ENCODE data around the gene CXCL3. TPM values are rescaled to one million over a fixed set of nuclear protein-coding genes. Genes with fewer than 3 reads are reported as not detected.

Gene CXCL3
- total RNA-seq, 1 donor from 2014 or later, result 0.75 TPM

- intact Hi-C loops (cut with DNase I), result no loop called here
- DNase-seq (no peak), ATAC-seq (ENCODE audit: poor library complexity) (no peak)
Measured at GRCh38 chr4:73989031-73989430, 49.5 kb downstream of the CXCL3 start.

- DNase-seq, result no peak
- intact Hi-C loops (cut with DNase I), result no loop called here
- ATAC-seq (ENCODE audit: poor library complexity), result no peak
Measured at GRCh38 chr4:73988061-73988460, 50.4 kb downstream of the CXCL3 start, which contains the start of gene PPBP. Gene PPBP, minus strand, starts transcription at chr4:73988190. Its CDS starts 87 bp downstream, at chr4:73988103.

Other genes starting within 250 kb of the CXCL3 start
- gene CXCL6, start 202.0 kb downstream of the CXCL3 start, total RNA-seq, result not detected
- not detected for gene PF4V1, start 185.4 kb downstream of the CXCL3 start, total RNA-seq
- 0.81 TPM for gene CXCL1, start 169.3 kb downstream of the CXCL3 start, total RNA-seq
- gene PF4, start 56.7 kb downstream of the CXCL3 start, total RNA-seq, result not detected
- gene PPBP, start 50.5 kb downstream of the CXCL3 start, total RNA-seq, result 0.32 TPM
- 0.11 TPM for gene CXCL5, start 40.0 kb downstream of the CXCL3 start, total RNA-seq
- 7.4 TPM for gene CXCL2, start 60.5 kb upstream of the CXCL3 start, total RNA-seq
- gene MTHFD2L, start 119.4 kb upstream of the CXCL3 start, total RNA-seq, result 9.1 TPM